CD14-positive monocyte (primary cell): Measurements from ENCODE around the gene BLOC1S3. TPM values are rescaled to one million over a fixed set of nuclear protein-coding genes. Genes with fewer than 3 reads are reported as not detected.

Source experiments
- DNase-seq, 3 donors: peaks; one replicate each; pipeline ENCODE4 v3.0.0-alpha.2; 2011 to 2022
- H2AFZ ChIP-seq: 2 replicates; pipeline ENCODE4 v1.6.0; 2012; ENCODE audit warnings: mild to moderate bottlenecking, low read depth, low read length, inconsistent platforms; ENCODE audit not compliant: insufficient read depth, poor library complexity, severe bottlenecking
- H3K27ac ChIP-seq, 2 donors: 1 replicate in 1 of 2; 2 replicates in 1 of 2; pipeline ENCODE4 v1.5.1; 2012 to 2013; ENCODE audit warnings: low read length in 2 of 2, control low read depth in 1 of 2, inconsistent platforms in 1 of 2, low read depth in 1 of 2, mild to moderate bottlenecking in 1 of 2
- H3K27me3 ChIP-seq, 2 donors: one replicate each; pipeline versions ENCODE4 v1.6.0 to v1.6.1; 2011 to 2013; ENCODE audit warnings: low read length in 2 of 2; ENCODE audit not compliant: control insufficient read depth in 2 of 2, insufficient read depth in 2 of 2
- H3K36me3 ChIP-seq, 2 donors: replicated peaks in 1 of 2; 1 replicate in 1 of 2; 2 replicates in 1 of 2; pipeline versions ENCODE4 v1.5.1 to v1.6.1; 2012 to 2013; ENCODE audit warnings: low read length in 2 of 2, control low read depth in 1 of 2, inconsistent platforms in 1 of 2, mild to moderate bottlenecking in 1 of 2; ENCODE audit not compliant: insufficient read depth in 2 of 2, control insufficient read depth in 1 of 2
- H3K4me1 ChIP-seq, 2 donors: 1 replicate in 1 of 2; 2 replicates in 1 of 2; pipeline versions ENCODE4 v1.5.1 to v1.6.1; 2012 to 2013; ENCODE audit warnings: low read length in 2 of 2, control low read depth in 1 of 2, inconsistent platforms in 1 of 2, mild to moderate bottlenecking in 1 of 2, moderate library complexity in 1 of 2; ENCODE audit not compliant: insufficient read depth in 2 of 2, control insufficient read depth in 1 of 2
- H3K4me2 ChIP-seq: replicated peaks from 2 replicates; pipeline ENCODE3; 2012; ENCODE audit warnings: low read length, moderate library complexity, mild to moderate bottlenecking; ENCODE audit not compliant: poor library complexity, severe bottlenecking; ENCODE audit errors: extremely low read depth
- H3K4me3 ChIP-seq, 3 experiments: fragments of 200-600 bp in 1 of 3; sonication (generic) in 1 of 3; replicated peaks in 1 of 3; 1 replicate in 2 of 3; 2 replicates in 1 of 3; pipeline ENCODE4 v1.5.1; 2011 to 2013; ENCODE audit warnings: low read length in 3 of 3, mild to moderate bottlenecking in 3 of 3, control low read depth in 2 of 3, low read depth in 2 of 3, inconsistent platforms in 1 of 3, moderate library complexity in 1 of 3
- H3K79me2 ChIP-seq: 2 replicates; pipeline ENCODE4 v1.6.0; 2012; ENCODE audit warnings: mild to moderate bottlenecking, control low read depth, inconsistent platforms, low read length, moderate library complexity; ENCODE audit not compliant: insufficient read depth
- H3K9ac ChIP-seq: 2 replicates; pipeline ENCODE4 v1.6.0; 2017; ENCODE audit warnings: low read length, mild to moderate bottlenecking; ENCODE audit not compliant: insufficient read depth, poor library complexity, severe bottlenecking
- H3K9me3 ChIP-seq, 2 donors: replicated peaks in 1 of 2; 1 replicate in 1 of 2; 2 replicates in 1 of 2; pipeline versions ENCODE4 v1.5.1 to v1.6.1; 2012 to 2013; ENCODE audit warnings: low read length in 2 of 2, control low read depth in 1 of 2; ENCODE audit not compliant: control insufficient read depth in 1 of 2, insufficient read depth in 1 of 2
- H4K20me1 ChIP-seq: 2 replicates; pipeline ENCODE4 v1.6.0; 2012; ENCODE audit warnings: mild to moderate bottlenecking, low read length, control low read depth, moderate library complexity; ENCODE audit not compliant: insufficient read depth
- H3K27ac Mint-ChIP-seq, 7 donors: one replicate each; pipeline ENCODE4 v1.8.0; 2020; ENCODE audit warnings: mild to moderate bottlenecking in 7 of 7, mixed read lengths in 7 of 7, moderate library complexity in 6 of 7, inconsistent platforms in 2 of 7
- H3K27me3 Mint-ChIP-seq, 3 donors: one replicate each; pipeline ENCODE4 v1.8.0; 2021 to 2022; ENCODE audit warnings: low read depth in 3 of 3, mild to moderate bottlenecking in 3 of 3, mixed read lengths in 3 of 3, moderate library complexity in 3 of 3, inconsistent platforms in 1 of 3
- H3K36me3 Mint-ChIP-seq, 2 donors: one replicate each; pipeline ENCODE4 v1.8.0; 2020; ENCODE audit warnings: mixed read lengths in 2 of 2, inconsistent platforms in 1 of 2, mild to moderate bottlenecking in 1 of 2
- H3K4me1 Mint-ChIP-seq: one replicate; pipeline ENCODE4 v1.8.0; 2020; ENCODE audit warnings: mild to moderate bottlenecking, mixed read lengths
- H3K4me3 Mint-ChIP-seq, 2 donors: one replicate each; pipeline ENCODE4 v1.8.0; 2020; ENCODE audit warnings: mild to moderate bottlenecking in 2 of 2, mixed read lengths in 2 of 2, moderate library complexity in 1 of 2
- H3K9me3 Mint-ChIP-seq, 7 donors: one replicate each; pipeline ENCODE4 v1.8.0; 2020 to 2022; ENCODE audit warnings: mixed read lengths in 7 of 7, mild to moderate bottlenecking in 6 of 7, moderate library complexity in 6 of 7, inconsistent platforms in 2 of 7
- CTCF ChIP-seq: fragments of 200-600 bp; IDR thresholded peaks from one replicate; pipeline ENCODE4 v1.8.0; 2022; ENCODE audit warnings: antibody characterized with exemption, mild to moderate bottlenecking
- WGBS: methylation state at CpG from one replicate; pipeline ENCODE4 v1.1.5; 2013; ENCODE audit warnings: missing lambda C conversion rate; ENCODE audit not compliant: insufficient coverage; 5-methylcytosine and 5-hydroxymethylcytosine counted together
- intact Hi-C, 2 donors: fragments of 100-400 bp; cut with micrococcal nuclease; formaldehyde crosslinking; loops; one replicate each; pipeline versions ENCODE4 v1.15.0 to v1.15.1; 2023
- polyA plus RNA-seq, 3 donors: library from polyadenylated mRNA; depleted of rRNA in 1 of 3; unstranded in 2 of 3; stranded (reverse) in 1 of 3; fragments of 300-500 nt in 2 of 3; fragments of >200 nt in 1 of 3; fragmentation: Illumina TruSeq in 2 of 3; gene quantifications; 1 replicate in 2 of 3; 2 replicates in 1 of 3; pipeline ENCODE4 v1.2.3, GENCODE V29; 2012 to 2021

The BLOC1S3 gene
- polyA plus RNA-seq, 3 donors: 2.9 to 6.7 (median 4.7) TPM

- intact Hi-C loops: loop anchor here in 1 of 2 donors (10.0 kb wide), 1 partner anchor 205 kb away; the partner anchor contains the start of gene KLC3
- H3K79me2 ChIP-seq: peaks cover 13% of the 10 kb centered on the region
- H2AFZ ChIP-seq: no peak overlapping the region
- no peak for DNase-seq
- H3K4me1 ChIP-seq: no peaks in the 10 kb centered on the region
- H3K9ac ChIP-seq: no peak overlapping the region
- H4K20me1 ChIP-seq: peaks cover 31% of the 10 kb centered on the region
- H3K36me3 ChIP-seq: peaks cover 32 to 41% of the 10 kb centered on the region in 2 donors
- Mint-ChIP-seq H3K27me3 (peaks cover 0 to 2% (median 0%) of the 10 kb centered on the region in 3 donors), H3K9me3 (no peaks in the 10 kb centered on the region), H3K4me3 (no peak overlapping the region), H3K27ac (peak overlapping the region in 1 of 7 donors; percentile 66), H3K4me1 (peaks cover 6% of the 10 kb centered on the region), H3K36me3 (peaks cover 21 to 27% of the 10 kb centered on the region in 2 donors)
- TF ChIP-seq CTCF: no peak
- H3K27me3 ChIP-seq: no peaks in the 10 kb centered on the region
- H3K4me3 ChIP-seq: no peak overlapping the region
- no peak overlapping the region for H3K4me2 ChIP-seq
- 100% methylated on average over 2 of the region's 8 CpGs for WGBS
- no peaks in the 10 kb centered on the region for H3K9me3 ChIP-seq
- no peak overlapping the region for H3K27ac ChIP-seq
Measured at GRCh38 chr19:45140144-45140503, 38.5 kb upstream of the BLOC1S3 start.

- Mint-ChIP-seq H3K4me3 (no peak overlapping the region), H3K4me1 (peaks cover 6% of the 10 kb centered on the region), H3K27ac (peak overlapping the region in 1 of 7 donors; percentile 66), H3K36me3 (peaks cover 21 to 27% of the 10 kb centered on the region in 2 donors), H3K27me3 (peaks cover 0 to 2% (median 0%) of the 10 kb centered on the region in 3 donors), H3K9me3 (no peaks in the 10 kb centered on the region)
- Histone ChIP-seq H3K9me3 (no peaks in the 10 kb centered on the region), H3K36me3 (peaks cover 33 to 45% of the 10 kb centered on the region in 2 donors), H2AFZ (no peak overlapping the region), H3K27me3 (no peaks in the 10 kb centered on the region), H4K20me1 (peaks cover 27% of the 10 kb centered on the region), H3K27ac (no peak overlapping the region), H3K9ac (no peak overlapping the region), H3K4me2 (no peak overlapping the region), H3K4me1 (no peaks in the 10 kb centered on the region), H3K4me3 (no peak overlapping the region), H3K79me2 (peaks cover 13% of the 10 kb centered on the region)
- WGBS: 96% methylated on average over 8 of the region's 11 CpGs
- DNase-seq: no peak
- intact Hi-C loops: loop anchor here in 1 of 2 donors (10.0 kb wide), 1 partner anchor 204 kb away; the partner anchor contains the start of gene KLC3
- no peak for TF ChIP-seq CTCF
Measured at GRCh38 chr19:45140533-45140932, 38.1 kb upstream of the BLOC1S3 start.
